GM12865 (cell line): ENCODE measurements around the gene CD44.

Experiments
- DNase-seq: peaks from one replicate; pipeline ENCODE4 v3.0.0; 2010; ENCODE audit warnings: low read depth
- H3K4me3 ChIP-seq: 2 replicates; pipeline ENCODE4 v1.5.1; 2011; ENCODE audit warnings: mild to moderate bottlenecking, low read depth, low read length, control low read depth
- CTCF ChIP-seq: IDR thresholded peaks from 2 replicates; pipeline ENCODE4 v1.5.1; 2011; ENCODE audit warnings: low read length, control low read depth, low read depth, inconsistent platforms; ENCODE audit not compliant: insufficient read depth; ENCODE audit errors: missing control alignments

CD44 gene

GRCh38 chr11:35162745-35163144 is 23.8 kb downstream of the CD44 start:
- H3K4me3 ChIP-seq = no peak overlapping the region
- no peak for TF ChIP-seq CTCF
- DNase-seq = peak; percentile 42

- H3K4me3 ChIP-seq = no peak overlapping the region
- no peak for DNase-seq
Observed at GRCh38 chr11:35163209-35163608, 24.2 kb downstream of the CD44 start.

GRCh38 chr11:35163702-35164496 is 24.9 kb downstream of the CD44 start:
- TF ChIP-seq CTCF = peak; percentile 70
- no peak overlapping the region for H3K4me3 ChIP-seq
- DNase-seq = peak; percentile 82

More at GRCh38 chr11:35163209-35163608, 24.2 kb downstream of the CD44 start:
- TF ChIP-seq CTCF = no peak

- no peak overlapping the region for H3K4me3 ChIP-seq
- TF ChIP-seq CTCF = no peak
- DNase-seq = no peak
Observed at GRCh38 chr11:35165030-35165422, 26.1 kb downstream of the CD44 start.

GRCh38 chr11:35165423-35166368 is 26.7 kb downstream of the CD44 start:
- no peak for TF ChIP-seq CTCF
- peak; percentile 98 for DNase-seq
- H3K4me3 ChIP-seq = peak overlapping the region; percentile 41

- H3K4me3 ChIP-seq = peak overlapping the region; percentile 24
- no peak for DNase-seq
Observed at GRCh38 chr11:35166369-35167360, 27.7 kb downstream of the CD44 start.

More at GRCh38 chr11:35166369-35167360, 27.7 kb downstream of the CD44 start:
- no peak for TF ChIP-seq CTCF
